Measurements from ENCODE around the gene HOXA5.

HOXA5 gene

GRCh38 chr7:27173956-27174873, 30.7 kb upstream of the HOXA5 start, which contains the start of gene HOXA10:
HOXA10 (minus strand) TSS chr7:27174320; CDS start chr7:27174306, 14 bp downstream.
- H3K4me3 ChIP-seq (ENCODE audit: extremely low read depth, insufficient read depth, low read length, poor library complexity, severe bottlenecking): peak within 1 kb of the TSS; percentile 26

GRCh38 chr7:27173511-27173955, 30.1 kb upstream of the HOXA5 start:
- Histone ChIP-seq H3K4me3 (ENCODE audit: extremely low read depth, insufficient read depth, low read length, poor library complexity, severe bottlenecking) (peak overlapping the region; percentile 26), H3K27ac (ENCODE audit: low read depth, low read length, severe bottlenecking) (no peak overlapping the region), H3K36me3 (ENCODE audit: control insufficient read depth, insufficient read depth, low read length) (no peaks in the 10 kb centered on the region), H3K9me3 (ENCODE audit: control insufficient read depth, low read length) (no peaks in the 10 kb centered on the region), H3K4me1 (ENCODE audit: control insufficient read depth, insufficient read depth, low read length, poor library complexity, severe bottlenecking) (peaks cover 3% of the 10 kb centered on the region)
- WGBS, 2 experiments (ENCODE audit: insufficient coverage in 2 of 2): 1% methylated on average over 26 to 47 of the region's 59 CpGs

More at GRCh38 chr7:27173956-27174873, 30.7 kb upstream of the HOXA5 start, which contains the start of gene HOXA10:
- H3K9me3 ChIP-seq (ENCODE audit: control insufficient read depth, low read length): no peaks in the 10 kb centered on the region
- no peaks in the 10 kb centered on the region for H3K36me3 ChIP-seq (ENCODE audit: control insufficient read depth, insufficient read depth, low read length)
- H3K4me1 ChIP-seq (ENCODE audit: control insufficient read depth, insufficient read depth, low read length, poor library complexity, severe bottlenecking): peaks cover 3% of the 10 kb centered on the region
- H3K27ac ChIP-seq (ENCODE audit: low read depth, low read length, severe bottlenecking): no peak within 1 kb of the TSS
- WGBS, 2 experiments (ENCODE audit: insufficient coverage in 2 of 2): 4 to 7% methylated on average over 58 to 63 of the region's 82 CpGs

GRCh38 chr7:27172823-27173510, 29.5 kb upstream of the HOXA5 start:
- Histone ChIP-seq H3K36me3 (ENCODE audit: control insufficient read depth, insufficient read depth, low read length) (no peaks in the 10 kb centered on the region), H3K4me1 (ENCODE audit: control insufficient read depth, insufficient read depth, low read length, poor library complexity, severe bottlenecking) (peaks cover 3% of the 10 kb centered on the region), H3K9me3 (ENCODE audit: control insufficient read depth, low read length) (no peaks in the 10 kb centered on the region), H3K4me3 (ENCODE audit: extremely low read depth, insufficient read depth, low read length, poor library complexity, severe bottlenecking) (peak overlapping the region; percentile 26), H3K27ac (ENCODE audit: low read depth, low read length, severe bottlenecking) (peak overlapping the region; percentile 29)
- 1 to 2% methylated on average over 36 to 48 of the region's 58 CpGs for WGBS, 2 experiments (ENCODE audit: insufficient coverage in 2 of 2)

DNA sequence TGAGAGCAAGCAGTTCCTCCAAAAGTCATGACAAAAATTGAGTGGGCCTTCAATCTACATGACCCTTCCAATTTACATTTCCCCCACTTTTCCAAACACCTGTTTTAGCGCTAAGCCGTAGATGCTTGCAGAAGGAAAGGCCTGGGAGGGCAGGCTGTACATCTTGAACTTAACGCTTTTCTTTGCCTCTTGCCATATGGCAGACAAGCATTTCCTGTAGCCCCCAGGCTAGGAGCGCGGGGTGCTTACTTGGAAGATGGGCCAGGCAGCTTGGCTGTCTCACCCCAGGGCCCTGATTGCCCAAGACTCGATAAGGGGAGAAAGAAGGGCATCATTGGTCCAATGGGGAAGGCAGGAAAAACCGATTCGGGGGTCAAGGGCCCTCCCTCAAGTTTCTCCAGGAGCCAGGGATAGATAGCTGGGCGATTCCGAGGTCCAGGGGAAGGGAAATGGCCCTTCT, 28.9 kb upstream of the HOXA5 start:
- peak overlapping the region; percentile 29 for H3K27ac ChIP-seq (ENCODE audit: low read depth, low read length, severe bottlenecking)
- H3K9me3 ChIP-seq (ENCODE audit: control insufficient read depth, low read length): no peaks in the 10 kb centered on the region
- H3K4me3 ChIP-seq (ENCODE audit: extremely low read depth, insufficient read depth, low read length, poor library complexity, severe bottlenecking): no peak overlapping the region
- H3K4me1 ChIP-seq (ENCODE audit: control insufficient read depth, insufficient read depth, low read length, poor library complexity, severe bottlenecking): peaks cover 3% of the 10 kb centered on the region
- H3K36me3 ChIP-seq (ENCODE audit: control insufficient read depth, insufficient read depth, low read length): no peaks in the 10 kb centered on the region
- 5 to 7% methylated on average over 10 of the region's 10 CpGs for WGBS, 2 experiments (ENCODE audit: insufficient coverage in 2 of 2)

DNA sequence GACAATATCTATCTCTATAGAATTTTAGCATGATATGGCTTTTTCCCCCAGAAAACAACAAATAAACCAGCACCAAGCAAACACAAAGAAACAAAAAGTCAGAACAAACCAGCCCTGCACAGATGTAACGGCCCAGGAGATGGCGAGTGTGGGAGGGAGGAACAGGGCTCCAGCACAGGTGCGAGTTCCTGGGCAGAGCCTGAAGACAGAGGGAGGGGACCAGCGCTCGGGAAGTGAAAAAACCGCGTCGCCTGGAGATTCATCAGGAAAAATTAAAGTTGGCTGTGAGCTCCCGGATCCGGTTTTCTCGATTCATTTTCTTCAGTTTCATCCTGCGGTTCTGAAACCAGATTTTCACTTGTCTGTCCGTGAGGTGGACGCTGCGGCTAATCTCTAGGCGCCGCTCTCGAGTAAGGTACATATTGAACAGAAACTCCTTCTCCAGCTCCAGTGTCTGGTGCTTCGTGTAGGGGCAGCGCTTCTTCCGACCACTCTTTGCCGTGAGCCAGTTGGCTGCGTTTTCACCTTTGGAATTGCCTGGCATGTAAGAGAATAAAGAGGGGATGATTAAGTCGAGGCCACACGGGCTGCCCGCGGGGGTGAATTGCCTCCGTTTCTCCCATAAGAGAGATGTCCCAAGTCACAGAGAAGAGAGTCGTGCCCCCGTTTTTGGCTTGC, 28.3 kb upstream of the HOXA5 start:
- H3K27ac ChIP-seq (ENCODE audit: low read depth, low read length, severe bottlenecking): no peak overlapping the region
- 3 to 5% methylated on average over 27 to 29 of the region's 30 CpGs for WGBS, 2 experiments (ENCODE audit: insufficient coverage in 2 of 2)
- no peaks in the 10 kb centered on the region for H3K9me3 ChIP-seq (ENCODE audit: control insufficient read depth, low read length)
- H3K4me1 ChIP-seq (ENCODE audit: control insufficient read depth, insufficient read depth, low read length, poor library complexity, severe bottlenecking): peaks cover 4% of the 10 kb centered on the region
- H3K4me3 ChIP-seq (ENCODE audit: extremely low read depth, insufficient read depth, low read length, poor library complexity, severe bottlenecking): peak overlapping the region; percentile 2
- H3K36me3 ChIP-seq (ENCODE audit: control insufficient read depth, insufficient read depth, low read length): no peaks in the 10 kb centered on the region

DNA sequence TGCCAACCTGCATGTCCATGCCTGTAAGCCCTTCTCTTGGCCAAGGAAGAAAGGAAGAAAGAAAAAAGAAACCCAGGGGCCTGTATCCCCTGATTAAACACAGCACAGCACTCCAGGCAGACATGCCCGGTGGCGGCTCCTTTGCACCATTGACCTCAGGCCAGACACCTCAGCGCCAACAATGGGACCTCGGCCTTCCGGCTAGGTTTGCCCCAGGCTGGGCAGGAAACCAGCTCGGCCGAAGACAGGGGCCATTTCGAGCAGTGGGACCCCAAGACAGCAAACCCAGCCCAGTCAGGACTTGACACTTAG, 27.8 kb upstream of the HOXA5 start:
- 0% methylated on average over 6 to 7 of the region's 8 CpGs for WGBS, 2 experiments (ENCODE audit: insufficient coverage in 2 of 2)
- Histone ChIP-seq H3K27ac (ENCODE audit: low read depth, low read length, severe bottlenecking) (no peak overlapping the region), H3K4me3 (ENCODE audit: extremely low read depth, insufficient read depth, low read length, poor library complexity, severe bottlenecking) (no peak overlapping the region), H3K9me3 (ENCODE audit: control insufficient read depth, low read length) (no peaks in the 10 kb centered on the region), H3K4me1 (ENCODE audit: control insufficient read depth, insufficient read depth, low read length, poor library complexity, severe bottlenecking) (peaks cover 5% of the 10 kb centered on the region), H3K36me3 (ENCODE audit: control insufficient read depth, insufficient read depth, low read length) (no peaks in the 10 kb centered on the region)

GRCh38 chr7:27170426-27171324, 27.2 kb upstream of the HOXA5 start:
- H3K4me3 ChIP-seq (ENCODE audit: extremely low read depth, insufficient read depth, low read length, poor library complexity, severe bottlenecking): peak overlapping the region; percentile 23
- WGBS, 2 experiments (ENCODE audit: insufficient coverage in 2 of 2): 6 to 30% methylated on average over 2 to 3 of the region's 11 CpGs

DNA sequence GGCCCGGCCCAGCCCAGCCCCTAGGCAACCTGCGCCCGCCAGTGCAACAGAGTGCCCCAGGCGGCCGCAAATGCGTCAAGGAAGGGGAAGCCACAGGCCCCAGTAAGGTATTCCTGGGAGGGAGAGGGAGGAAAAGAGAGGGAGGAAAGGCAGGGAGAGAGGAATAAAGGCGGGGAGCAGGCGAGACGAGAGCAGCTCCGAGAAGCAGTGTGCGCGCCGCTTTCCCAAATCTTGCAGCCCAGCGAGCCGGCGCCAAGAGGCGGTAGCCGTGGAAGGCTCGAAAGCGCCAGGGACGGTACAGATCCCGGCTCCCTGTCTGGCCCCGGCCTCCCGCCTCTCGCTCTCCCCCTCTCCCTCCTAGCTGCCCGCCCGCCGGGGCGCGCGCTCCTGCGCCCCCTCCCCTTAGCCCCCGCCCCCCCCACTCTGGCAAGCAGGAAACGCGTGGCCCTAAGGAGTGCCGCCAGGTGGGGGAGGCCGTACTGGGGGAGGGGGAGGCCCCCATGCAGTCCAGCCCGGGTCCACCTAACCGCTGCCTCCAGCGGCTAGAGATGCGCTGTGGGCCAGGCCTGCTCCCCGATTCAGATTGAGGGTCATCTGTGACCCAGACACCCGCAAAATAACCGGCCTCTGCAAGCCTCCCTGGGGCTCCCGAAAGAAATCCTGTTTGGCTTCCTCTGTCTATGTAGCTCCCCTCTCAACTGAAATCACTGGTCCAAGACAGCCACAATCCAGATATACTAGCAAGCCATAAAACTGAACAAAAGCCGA, 26.4 kb upstream of the HOXA5 start:
- peaks cover 5% of the 10 kb centered on the region for H3K4me1 ChIP-seq (ENCODE audit: control insufficient read depth, insufficient read depth, low read length, poor library complexity, severe bottlenecking)
- H3K27ac ChIP-seq (ENCODE audit: low read depth, low read length, severe bottlenecking): no peak overlapping the region
- 1 to 2% methylated on average over 25 to 26 of the region's 46 CpGs for WGBS, 2 experiments (ENCODE audit: insufficient coverage in 2 of 2)
- H3K4me3 ChIP-seq (ENCODE audit: extremely low read depth, insufficient read depth, low read length, poor library complexity, severe bottlenecking): peak overlapping the region; percentile 23
- no peaks in the 10 kb centered on the region for H3K36me3 ChIP-seq (ENCODE audit: control insufficient read depth, insufficient read depth, low read length)
- H3K9me3 ChIP-seq (ENCODE audit: control insufficient read depth, low read length): no peaks in the 10 kb centered on the region

More at GRCh38 chr7:27170426-27171324, 27.2 kb upstream of the HOXA5 start:
- Histone ChIP-seq H3K4me1 (ENCODE audit: control insufficient read depth, insufficient read depth, low read length, poor library complexity, severe bottlenecking) (peaks cover 5% of the 10 kb centered on the region), H3K27ac (ENCODE audit: low read depth, low read length, severe bottlenecking) (no peak overlapping the region), H3K9me3 (ENCODE audit: control insufficient read depth, low read length) (no peaks in the 10 kb centered on the region), H3K36me3 (ENCODE audit: control insufficient read depth, insufficient read depth, low read length) (no peaks in the 10 kb centered on the region)

GRCh38 chr7:27168265-27168947, 24.9 kb upstream of the HOXA5 start:
- Histone ChIP-seq H3K4me3 (ENCODE audit: extremely low read depth, insufficient read depth, low read length, poor library complexity, severe bottlenecking) (peak overlapping the region; percentile 14), H3K27ac (ENCODE audit: low read depth, low read length, severe bottlenecking) (no peak overlapping the region)

More at GRCh38 chr7:27168265-27168947, 24.9 kb upstream of the HOXA5 start:
- 6% methylated on average over 21 to 25 of the region's 25 CpGs for WGBS, 2 experiments (ENCODE audit: insufficient coverage in 2 of 2)
- peaks cover 2% of the 10 kb centered on the region for H3K4me1 ChIP-seq (ENCODE audit: control insufficient read depth, insufficient read depth, low read length, poor library complexity, severe bottlenecking)
- no peaks in the 10 kb centered on the region for H3K36me3 ChIP-seq (ENCODE audit: control insufficient read depth, insufficient read depth, low read length)
- H3K9me3 ChIP-seq (ENCODE audit: control insufficient read depth, low read length): no peaks in the 10 kb centered on the region
